ENCODE measurements around the gene BRD1. TPM values are rescaled to one million over a fixed set of nuclear protein-coding genes. Genes with fewer than 3 reads are reported as not detected.
A peak's percentile ranks its signal among the peaks of the same experiment; 100 is the strongest.

BRD1 gene
- polyA plus RNA-seq, 3 donors: 0.61 to 13.8 (median 0.86) TPM

DNA sequence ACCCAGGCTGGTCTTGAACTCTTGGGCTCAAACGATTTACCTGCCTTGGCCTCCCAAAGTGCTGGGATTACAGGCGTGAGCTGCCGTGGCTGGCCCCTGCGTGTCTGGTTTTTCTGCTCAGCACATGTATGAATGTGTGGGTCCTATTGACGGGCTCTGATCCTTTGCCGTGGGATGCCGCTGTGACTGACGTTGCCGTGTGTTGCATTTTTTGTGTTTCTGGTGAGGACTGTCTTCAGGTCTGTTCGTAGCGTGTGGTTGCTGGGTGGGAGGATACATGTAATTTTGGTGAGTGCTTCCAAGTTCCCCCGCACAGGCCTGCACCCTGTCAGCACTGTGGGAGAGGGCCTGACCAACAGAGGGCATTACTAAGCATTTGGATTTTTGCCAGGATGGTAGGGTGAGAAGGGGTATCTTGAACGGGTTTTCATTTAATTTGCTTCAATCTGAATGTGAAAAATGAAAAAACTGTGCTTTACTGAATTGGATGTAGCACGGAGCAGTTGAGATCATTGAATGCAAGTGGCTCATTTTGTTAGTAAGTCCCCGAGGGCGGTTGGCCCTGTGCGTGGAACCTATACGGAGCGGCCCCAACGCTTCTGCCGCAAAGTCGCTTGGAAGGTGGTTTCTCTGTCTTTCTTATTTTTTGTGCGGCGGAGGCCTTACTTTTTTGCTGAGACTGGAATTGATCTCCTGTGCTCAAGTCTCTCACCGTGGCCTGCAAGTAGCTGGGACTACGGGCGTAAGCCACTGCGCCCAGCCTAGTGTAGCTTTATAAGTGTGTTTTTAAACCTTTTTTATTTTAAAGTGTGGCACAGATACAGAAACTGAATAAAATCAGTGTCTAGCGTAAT, 34.2 kb upstream of the BRD1 start:
- peak overlapping the region; percentile 14 for H3K4me2 ChIP-seq (replicated peaks; ENCODE audit: extremely low read depth, low read length, poor library complexity, severe bottlenecking)

DNA sequence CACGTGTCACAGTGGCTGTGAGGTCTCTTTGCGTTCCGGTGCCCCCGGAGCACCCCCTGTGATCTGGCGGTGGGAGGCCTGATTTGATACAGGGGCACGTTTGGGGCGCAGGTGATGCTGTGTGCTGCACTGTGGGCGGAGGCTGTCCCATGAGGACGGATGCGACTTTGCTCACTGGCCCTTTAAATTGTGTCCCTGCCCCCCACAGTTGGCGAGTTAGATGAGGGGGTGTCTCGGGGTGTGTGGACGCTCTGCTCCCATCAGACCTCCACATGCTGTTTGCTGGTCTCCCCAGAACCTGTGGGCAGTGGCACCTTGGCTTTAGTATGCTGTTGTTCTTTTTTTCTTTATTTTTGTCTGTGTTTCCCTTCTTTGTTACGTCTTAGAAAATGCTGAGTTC, 31.2 kb upstream of the BRD1 start:
- Histone ChIP-seq H3K4me1 (ENCODE audit: control insufficient read depth in 1 of 2, insufficient read depth in 2 of 2, low read length in 2 of 2) (peaks cover 27 to 38% of the 10 kb centered on the region in 2 donors), H3K79me2 (ENCODE audit: insufficient read depth, low read length) (peaks cover 98% of the 10 kb centered on the region), H2AFZ (ENCODE audit: insufficient read depth, low read depth, low read length, poor library complexity, severe bottlenecking) (no peak overlapping the region), H3K4me2 (replicated peaks; ENCODE audit: extremely low read depth, low read length, poor library complexity, severe bottlenecking) (no peak overlapping the region), H4K20me1 (ENCODE audit: insufficient read depth, low read length) (peaks cover 79% of the 10 kb centered on the region), H3K36me3 (replicated peaks in 1 of 2; ENCODE audit: control insufficient read depth in 1 of 2, insufficient read depth in 2 of 2, low read length in 2 of 2) (no peaks in the 10 kb centered on the region), H3K4me3 (replicated peaks in 1 of 3; ENCODE audit: low read depth in 2 of 3, low read length in 3 of 3) (no peak overlapping the region), H3K9me3 (replicated peaks in 1 of 2; ENCODE audit: control insufficient read depth in 1 of 2, insufficient read depth in 1 of 2, low read length in 2 of 2) (no peaks in the 10 kb centered on the region), H3K27me3 (ENCODE audit: control insufficient read depth in 2 of 2, insufficient read depth in 2 of 2, low read length in 2 of 2) (no peaks in the 10 kb centered on the region), H3K9ac (ENCODE audit: insufficient read depth, low read length, poor library complexity, severe bottlenecking) (no peak overlapping the region), H3K27ac (ENCODE audit: low read depth in 1 of 2, low read length in 2 of 2) (no peak overlapping the region)
- TF ChIP-seq, protein P1, sequence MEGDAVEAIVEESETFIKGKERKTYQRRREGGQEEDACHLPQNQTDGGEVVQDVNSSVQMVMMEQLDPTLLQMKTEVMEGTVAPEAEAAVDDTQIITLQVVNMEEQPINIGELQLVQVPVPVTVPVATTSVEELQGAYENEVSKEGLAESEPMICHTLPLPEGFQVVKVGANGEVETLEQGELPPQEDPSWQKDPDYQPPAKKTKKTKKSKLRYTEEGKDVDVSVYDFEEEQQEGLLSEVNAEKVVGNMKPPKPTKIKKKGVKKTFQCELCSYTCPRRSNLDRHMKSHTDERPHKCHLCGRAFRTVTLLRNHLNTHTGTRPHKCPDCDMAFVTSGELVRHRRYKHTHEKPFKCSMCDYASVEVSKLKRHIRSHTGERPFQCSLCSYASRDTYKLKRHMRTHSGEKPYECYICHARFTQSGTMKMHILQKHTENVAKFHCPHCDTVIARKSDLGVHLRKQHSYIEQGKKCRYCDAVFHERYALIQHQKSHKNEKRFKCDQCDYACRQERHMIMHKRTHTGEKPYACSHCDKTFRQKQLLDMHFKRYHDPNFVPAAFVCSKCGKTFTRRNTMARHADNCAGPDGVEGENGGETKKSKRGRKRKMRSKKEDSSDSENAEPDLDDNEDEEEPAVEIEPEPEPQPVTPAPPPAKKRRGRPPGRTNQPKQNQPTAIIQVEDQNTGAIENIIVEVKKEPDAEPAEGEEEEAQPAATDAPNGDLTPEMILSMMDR (IDR thresholded peaks at IDR 0.05): no peak
- DNase-seq: no peak
- peaks cover 51% of the 10 kb centered on the region for H3K4me1 Mint-ChIP-seq
- intact Hi-C loops (cut with micrococcal nuclease): no loop called here
- no peak overlapping the region for H3K4me3 Mint-ChIP-seq
- WGBS (ENCODE audit: insufficient coverage): 97% methylated on average over 10 of the region's 14 CpGs
- peak overlapping the region in 2 of 7 donors; percentile 15 to 36 for H3K27ac Mint-ChIP-seq
- peaks cover 0 to under 1% (median 0%) of the 10 kb centered on the region in 7 donors for H3K9me3 Mint-ChIP-seq
- peaks cover 0 to 3% (median 0%) of the 10 kb centered on the region in 3 donors for H3K27me3 Mint-ChIP-seq (ENCODE audit: low read depth in 3 of 3)
- peaks cover 2 to 14% of the 10 kb centered on the region in 2 donors for H3K36me3 Mint-ChIP-seq

More for the DNA sequence above, 34.2 kb upstream of the BRD1 start:
- TF ChIP-seq, protein P1 (IDR thresholded peaks at IDR 0.05): no peak
- H3K27me3 Mint-ChIP-seq (ENCODE audit: low read depth in 3 of 3): no peaks in the 10 kb centered on the region
- H3K27ac ChIP-seq (ENCODE audit: low read depth in 1 of 2, low read length in 2 of 2): peak overlapping the region; percentile 31 to 59
- peaks cover 10 to 17% of the 10 kb centered on the region in 2 donors for H3K4me1 ChIP-seq (ENCODE audit: control insufficient read depth in 1 of 2, insufficient read depth in 2 of 2, low read length in 2 of 2)
- no peak overlapping the region for H3K9ac ChIP-seq (ENCODE audit: insufficient read depth, low read length, poor library complexity, severe bottlenecking)
- H3K27ac Mint-ChIP-seq: peak overlapping the region; percentile 23 to 73 (median 58)
- peaks cover 12 to 27% (median 16%) of the 10 kb centered on the region in 7 donors for H3K9me3 Mint-ChIP-seq
- intact Hi-C loops (cut with micrococcal nuclease): no loop called here
- peaks cover 100% of the 10 kb centered on the region for H3K79me2 ChIP-seq (ENCODE audit: insufficient read depth, low read length)
- WGBS (ENCODE audit: insufficient coverage): 80% methylated on average over 16 of the region's 29 CpGs
- peaks cover 0 to 4% of the 10 kb centered on the region in 2 donors for H3K36me3 ChIP-seq (replicated peaks in 1 of 2; ENCODE audit: control insufficient read depth in 1 of 2, insufficient read depth in 2 of 2, low read length in 2 of 2)
- no peak overlapping the region for H3K4me3 Mint-ChIP-seq
- H3K36me3 Mint-ChIP-seq: peaks cover 21 to 31% of the 10 kb centered on the region in 2 donors
- peaks cover 70% of the 10 kb centered on the region for H4K20me1 ChIP-seq (ENCODE audit: insufficient read depth, low read length)
- peaks cover 32% of the 10 kb centered on the region for H3K4me1 Mint-ChIP-seq
- no peak overlapping the region for H2AFZ ChIP-seq (ENCODE audit: insufficient read depth, low read depth, low read length, poor library complexity, severe bottlenecking)
- H3K4me3 ChIP-seq (replicated peaks in 1 of 3; ENCODE audit: low read depth in 2 of 3, low read length in 3 of 3): no peak overlapping the region
- no peaks in the 10 kb centered on the region for H3K27me3 ChIP-seq (ENCODE audit: control insufficient read depth in 2 of 2, insufficient read depth in 2 of 2, low read length in 2 of 2)
- DNase-seq: no peak
- peaks cover 17 to 21% of the 10 kb centered on the region in 2 donors for H3K9me3 ChIP-seq (replicated peaks in 1 of 2; ENCODE audit: control insufficient read depth in 1 of 2, insufficient read depth in 1 of 2, low read length in 2 of 2)

Measured in CD14-positive monocyte (primary cell).